ENCODE data around the gene CDC123. TPM values are rescaled to one million over a fixed set of nuclear protein-coding genes. Genes with fewer than 3 reads are reported as not detected.

The CDC123 gene
- total RNA-seq (2022; extraction: Qiagen RNA extraction; ENCODE audit: low read depth): 123 to 195 TPM (median 136 TPM) in 5 replicates

GRCh38 chr10:12195603-12196506 lies at the start of gene CDC123, which contains the start of gene NUDT5:
CDC123 (plus strand) TSS chr10:12196188; CDS start chr10:12196246, 58 bp downstream.
NUDT5 (minus strand) TSS chr10:12195891; CDS start chr10:12186291, 9,600 bp downstream.

Other genes starting within 250 kb of the CDC123 start
- gene UPF2, start 153.4 kb upstream of the CDC123 start, total RNA-seq (2022; extraction: Qiagen RNA extraction; ENCODE audit: low read depth): 12.5 to 19.4 TPM (median 16.2 TPM) in 5 replicates
- 5.5 to 9.9 TPM (median 8.4 TPM) in 5 replicates for gene DHTKD1, start 127.2 kb upstream of the CDC123 start, total RNA-seq (2022; extraction: Qiagen RNA extraction; ENCODE audit: low read depth)
- 8.1 to 16.6 TPM (median 12.1 TPM) in 5 replicates for gene SEC61A2, start 66.5 kb upstream of the CDC123 start, total RNA-seq (2022; extraction: Qiagen RNA extraction; ENCODE audit: low read depth)
- 123 to 183 TPM (median 152 TPM) in 5 replicates for gene NUDT5, start 297 bp upstream of the CDC123 start, total RNA-seq (2022; extraction: Qiagen RNA extraction; ENCODE audit: low read depth)
- 6.1 to 8.8 TPM (median 7.6 TPM) in 5 replicates for gene CAMK1D, start 153.4 kb downstream of the CDC123 start, total RNA-seq (2022; extraction: Qiagen RNA extraction; ENCODE audit: low read depth)

All from A549 treated with RU486 at 1 μM for 4 hours (cell line).